ENCODE measurements around the gene KRT1. TPM values are rescaled to one million over a fixed set of nuclear protein-coding genes. Genes with fewer than 3 reads are reported as not detected.

KRT1 gene
- total RNA-seq, 1 donor from 2014 or later = not detected

DNA sequence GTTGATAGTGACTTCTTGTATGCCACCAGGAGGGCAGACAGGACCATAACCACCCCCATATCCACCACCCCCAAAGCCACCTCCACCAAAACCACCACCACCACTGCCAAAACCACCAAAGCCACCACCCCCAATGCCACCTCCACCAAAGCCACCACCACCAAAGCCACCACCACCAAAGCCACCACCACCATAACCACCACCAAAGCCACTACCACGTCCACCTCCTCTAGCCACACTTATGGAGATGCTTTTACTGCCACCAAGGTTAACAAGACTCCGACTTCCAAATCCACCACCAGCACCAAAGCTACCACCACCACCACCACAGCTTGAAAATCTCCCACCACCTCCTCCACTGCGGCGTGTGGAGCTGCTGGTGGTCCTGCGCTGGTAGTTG, 332 bp downstream of the KRT1 start:
- H3K4me1 Mint-ChIP-seq (ENCODE audit: low read depth, unreplicated experiment) = no peaks in the 10 kb centered on the region
- no peaks in the 10 kb centered on the region for H3K4me1 ChIP-seq (ENCODE audit: insufficient read depth, low read length)
- no peak overlapping the region for H3K4me3 ChIP-seq (ENCODE audit: insufficient read depth, low read depth, low read length)
- no peak for DNase-seq (ENCODE audit: low read depth)
- no peaks in the 10 kb centered on the region for H3K9me3 ChIP-seq (ENCODE audit: insufficient read depth, low read depth, low read length)
- H2AFZ ChIP-seq (ENCODE audit: low read depth, low read length) = no peak overlapping the region
- H3K4me2 ChIP-seq (ENCODE audit: low read length) = no peak overlapping the region
- H3K9ac ChIP-seq (ENCODE audit: low read length) = no peak overlapping the region
- H3K4me3 Mint-ChIP-seq (ENCODE audit: unreplicated experiment) = no peak overlapping the region
- H3K27me3 Mint-ChIP-seq (ENCODE audit: low read depth, unreplicated experiment) = peaks cover 74% of the 10 kb centered on the region
- TF ChIP-seq, protein P1, sequence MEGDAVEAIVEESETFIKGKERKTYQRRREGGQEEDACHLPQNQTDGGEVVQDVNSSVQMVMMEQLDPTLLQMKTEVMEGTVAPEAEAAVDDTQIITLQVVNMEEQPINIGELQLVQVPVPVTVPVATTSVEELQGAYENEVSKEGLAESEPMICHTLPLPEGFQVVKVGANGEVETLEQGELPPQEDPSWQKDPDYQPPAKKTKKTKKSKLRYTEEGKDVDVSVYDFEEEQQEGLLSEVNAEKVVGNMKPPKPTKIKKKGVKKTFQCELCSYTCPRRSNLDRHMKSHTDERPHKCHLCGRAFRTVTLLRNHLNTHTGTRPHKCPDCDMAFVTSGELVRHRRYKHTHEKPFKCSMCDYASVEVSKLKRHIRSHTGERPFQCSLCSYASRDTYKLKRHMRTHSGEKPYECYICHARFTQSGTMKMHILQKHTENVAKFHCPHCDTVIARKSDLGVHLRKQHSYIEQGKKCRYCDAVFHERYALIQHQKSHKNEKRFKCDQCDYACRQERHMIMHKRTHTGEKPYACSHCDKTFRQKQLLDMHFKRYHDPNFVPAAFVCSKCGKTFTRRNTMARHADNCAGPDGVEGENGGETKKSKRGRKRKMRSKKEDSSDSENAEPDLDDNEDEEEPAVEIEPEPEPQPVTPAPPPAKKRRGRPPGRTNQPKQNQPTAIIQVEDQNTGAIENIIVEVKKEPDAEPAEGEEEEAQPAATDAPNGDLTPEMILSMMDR (IDR thresholded peaks at IDR 0.05; ENCODE audit: insufficient read depth, low read depth, low read length) = no peak
- no peak for TF ChIP-seq EZH2 (IDR thresholded peaks at IDR 0.05; ENCODE audit: insufficient read depth, low read length)
- no peaks in the 10 kb centered on the region for H4K20me1 ChIP-seq (ENCODE audit: insufficient read depth, low read length)
- H3K9me3 Mint-ChIP-seq (ENCODE audit: unreplicated experiment) = peaks cover 5% of the 10 kb centered on the region
- no peaks in the 10 kb centered on the region for H3K36me3 Mint-ChIP-seq (ENCODE audit: low read depth, unreplicated experiment)
- no peaks in the 10 kb centered on the region for H3K79me2 ChIP-seq (ENCODE audit: insufficient read depth, low read length)
- H3K36me3 ChIP-seq (ENCODE audit: insufficient read depth, low read length) = no peaks in the 10 kb centered on the region
- H3K27ac ChIP-seq (ENCODE audit: low read depth, low read length) = no peak overlapping the region
- H3K27ac Mint-ChIP-seq (ENCODE audit: unreplicated experiment) = no peak overlapping the region
- H3K27me3 ChIP-seq (ENCODE audit: insufficient read depth, low read length) = peaks cover 20% of the 10 kb centered on the region
- FAIRE-seq = no peak

DNA sequence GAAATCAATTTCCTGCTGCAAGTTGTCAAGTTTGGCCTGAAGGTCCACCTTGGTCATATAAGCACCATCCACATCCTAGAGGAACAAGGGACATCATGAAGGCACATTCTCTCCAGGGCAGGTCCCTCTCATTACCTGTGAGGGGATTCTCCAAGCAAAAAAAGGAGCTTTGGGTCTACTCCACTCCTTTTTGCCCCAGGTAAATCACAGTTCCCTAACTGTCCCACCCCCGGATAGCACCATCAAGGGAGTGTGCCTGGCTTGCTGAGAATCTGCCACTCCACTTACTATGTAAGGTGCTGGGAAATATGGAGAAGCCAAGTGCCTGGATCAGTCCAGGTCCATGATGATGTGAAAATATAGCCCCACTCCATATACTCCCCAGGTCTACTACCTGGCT, 2.5 kb downstream of the KRT1 start:
- Mint-ChIP-seq H3K9me3 (ENCODE audit: unreplicated experiment) (peaks cover 4% of the 10 kb centered on the region), H3K4me1 (ENCODE audit: low read depth, unreplicated experiment) (peaks cover 9% of the 10 kb centered on the region), H3K4me3 (ENCODE audit: unreplicated experiment) (no peak overlapping the region), H3K27ac (ENCODE audit: unreplicated experiment) (no peak overlapping the region), H3K27me3 (ENCODE audit: low read depth, unreplicated experiment) (peaks cover 54% of the 10 kb centered on the region), H3K36me3 (ENCODE audit: low read depth, unreplicated experiment) (no peaks in the 10 kb centered on the region)
- no peak overlapping the region for H2AFZ ChIP-seq (ENCODE audit: low read depth, low read length)
- peaks cover 24% of the 10 kb centered on the region for H3K27me3 ChIP-seq (ENCODE audit: insufficient read depth, low read length)
- H4K20me1 ChIP-seq (ENCODE audit: insufficient read depth, low read length) = no peaks in the 10 kb centered on the region
- TF ChIP-seq EZH2 (IDR thresholded peaks at IDR 0.05; ENCODE audit: insufficient read depth, low read length) = no peak
- TF ChIP-seq, protein P1 (IDR thresholded peaks at IDR 0.05; ENCODE audit: insufficient read depth, low read depth, low read length) = no peak
- H3K4me1 ChIP-seq (ENCODE audit: insufficient read depth, low read length) = no peaks in the 10 kb centered on the region
- FAIRE-seq (no peak), DNase-seq (ENCODE audit: low read depth) (no peak)
- no peak overlapping the region for H3K4me2 ChIP-seq (ENCODE audit: low read length)
- H3K4me3 ChIP-seq (ENCODE audit: insufficient read depth, low read depth, low read length) = no peak overlapping the region
- H3K27ac ChIP-seq (ENCODE audit: low read depth, low read length) = no peak overlapping the region
- H3K9me3 ChIP-seq (ENCODE audit: insufficient read depth, low read depth, low read length) = no peaks in the 10 kb centered on the region
- H3K36me3 ChIP-seq (ENCODE audit: insufficient read depth, low read length) = no peaks in the 10 kb centered on the region
- H3K79me2 ChIP-seq (ENCODE audit: insufficient read depth, low read length) = no peaks in the 10 kb centered on the region
- H3K9ac ChIP-seq (ENCODE audit: low read length) = no peak overlapping the region

DNA sequence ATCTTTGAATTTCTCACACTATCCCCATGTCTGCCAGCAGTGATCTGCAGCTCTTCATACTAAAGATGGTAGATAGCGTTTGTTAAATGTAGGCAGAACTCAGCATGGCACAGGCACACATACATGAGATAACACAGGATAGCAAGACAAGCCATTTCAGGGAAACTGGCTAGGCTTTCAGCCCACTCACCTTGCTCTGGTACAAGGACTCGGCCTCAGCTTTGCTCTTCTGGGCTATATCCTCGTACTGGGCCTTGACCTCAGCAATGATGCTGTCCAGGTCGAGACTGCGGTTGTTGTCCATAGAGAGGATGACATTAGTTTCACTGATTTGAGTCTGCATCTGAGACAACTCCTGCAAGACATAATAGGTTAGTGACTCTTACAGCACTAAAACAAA, 3.1 kb downstream of the KRT1 start:
- no peak overlapping the region for H3K4me3 Mint-ChIP-seq (ENCODE audit: unreplicated experiment)
- Histone ChIP-seq H3K27me3 (ENCODE audit: insufficient read depth, low read length) (peaks cover 24% of the 10 kb centered on the region), H3K9ac (ENCODE audit: low read length) (no peak overlapping the region), H3K27ac (ENCODE audit: low read depth, low read length) (no peak overlapping the region), H2AFZ (ENCODE audit: low read depth, low read length) (no peak overlapping the region), H3K9me3 (ENCODE audit: insufficient read depth, low read depth, low read length) (no peaks in the 10 kb centered on the region), H4K20me1 (ENCODE audit: insufficient read depth, low read length) (no peaks in the 10 kb centered on the region), H3K4me1 (ENCODE audit: insufficient read depth, low read length) (no peaks in the 10 kb centered on the region), H3K79me2 (ENCODE audit: insufficient read depth, low read length) (no peaks in the 10 kb centered on the region), H3K4me2 (ENCODE audit: low read length) (no peak overlapping the region), H3K4me3 (ENCODE audit: insufficient read depth, low read depth, low read length) (no peak overlapping the region), H3K36me3 (ENCODE audit: insufficient read depth, low read length) (no peaks in the 10 kb centered on the region)
- H3K36me3 Mint-ChIP-seq (ENCODE audit: low read depth, unreplicated experiment) = no peaks in the 10 kb centered on the region
- H3K27ac Mint-ChIP-seq (ENCODE audit: unreplicated experiment) = no peak overlapping the region
- no peak for TF ChIP-seq EZH2 (IDR thresholded peaks at IDR 0.05; ENCODE audit: insufficient read depth, low read length)
- TF ChIP-seq, protein P1 (IDR thresholded peaks at IDR 0.05; ENCODE audit: insufficient read depth, low read depth, low read length) = no peak
- H3K9me3 Mint-ChIP-seq (ENCODE audit: unreplicated experiment) = peaks cover 2% of the 10 kb centered on the region
- peaks cover 9% of the 10 kb centered on the region for H3K4me1 Mint-ChIP-seq (ENCODE audit: low read depth, unreplicated experiment)
- FAIRE-seq (no peak), DNase-seq (ENCODE audit: low read depth) (no peak)
- H3K27me3 Mint-ChIP-seq (ENCODE audit: low read depth, unreplicated experiment) = peaks cover 48% of the 10 kb centered on the region

Measured in astrocyte (in vitro differentiated cells and primary cell).